WTC11 (cell line): ENCODE results near the gene HDAC5.

Experiments used
- NFYB ChIP-seq: sonication (generic); formaldehyde crosslinking; conservative IDR thresholded peaks from 2 replicates; pipeline ENCODE4 v1.8.0; 2022; ENCODE audit warnings: low read depth, missing genetic modification reagents
- OVOL2 ChIP-seq: fragments of 250-450 bp; sonication (Bioruptor Pico); IDR thresholded peaks from 2 replicates; pipeline ENCODE4 v1.9.0; 2021; ENCODE audit warnings: mild to moderate bottlenecking, borderline replicate concordance
- TF ChIP-seq, protein P1 (sequence below): sonication (generic); formaldehyde crosslinking; IDR thresholded peaks from 2 replicates; pipeline ENCODE4 v1.8.1; 2022; ENCODE audit warnings: low read depth, missing genetic modification reagents, borderline replicate concordance

DNA sequence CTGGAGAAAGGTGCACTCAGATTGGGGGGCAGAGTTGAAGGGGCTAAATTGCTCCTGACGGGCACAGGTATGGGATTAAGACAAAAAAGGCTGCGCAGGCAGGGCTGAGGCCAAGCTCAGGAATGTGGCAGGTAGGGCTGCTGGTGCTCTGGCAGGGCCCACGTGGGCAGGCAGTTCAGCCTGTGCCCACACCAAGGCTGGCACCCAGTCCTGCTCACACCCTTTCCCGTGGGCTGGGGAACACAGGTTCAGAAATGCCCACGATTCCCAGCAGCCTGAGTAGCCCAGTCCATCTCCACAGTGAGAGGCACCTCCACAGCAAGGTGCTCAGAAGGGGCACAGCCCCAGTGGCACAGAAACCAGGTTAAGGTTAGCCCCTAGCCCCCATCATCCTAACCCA lies 4.4 kb downstream of the HDAC5 start:
- TF ChIP-seq, protein P1, sequence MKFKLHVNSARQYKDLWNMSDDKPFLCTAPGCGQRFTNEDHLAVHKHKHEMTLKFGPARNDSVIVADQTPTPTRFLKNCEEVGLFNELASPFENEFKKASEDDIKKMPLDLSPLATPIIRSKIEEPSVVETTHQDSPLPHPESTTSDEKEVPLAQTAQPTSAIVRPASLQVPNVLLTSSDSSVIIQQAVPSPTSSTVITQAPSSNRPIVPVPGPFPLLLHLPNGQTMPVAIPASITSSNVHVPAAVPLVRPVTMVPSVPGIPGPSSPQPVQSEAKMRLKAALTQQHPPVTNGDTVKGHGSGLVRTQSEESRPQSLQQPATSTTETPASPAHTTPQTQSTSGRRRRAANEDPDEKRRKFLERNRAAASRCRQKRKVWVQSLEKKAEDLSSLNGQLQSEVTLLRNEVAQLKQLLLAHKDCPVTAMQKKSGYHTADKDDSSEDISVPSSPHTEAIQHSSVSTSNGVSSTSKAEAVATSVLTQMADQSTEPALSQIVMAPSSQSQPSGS (CRISPR knock-in tag): no peak
- no peak for TF ChIP-seq NFYB (CRISPR knock-in tag)
- TF ChIP-seq OVOL2 (CRISPR knock-in tag): no peak
